Memory B cell (primary cell): Measurements from ENCODE around the gene ELP6.
A peak's percentile ranks its signal among the peaks of the same experiment; 100 is the strongest.
"Not testable (repeated sequence)": the region's sequence is repeated elsewhere in the genome, so short reads cannot be mapped to it uniquely, and the experiment has no call there.

ENCODE experiments used
- ATAC-seq: fragments of 150-1000 bp; cut with Tn5 transposase; 2 replicates; pipeline ENCODE4 v1.10.0; 2021; ENCODE audit warnings: low read depth, mild to moderate bottlenecking, moderate library complexity
- DNase-seq, 2 donors: peaks; one replicate each; pipeline ENCODE4 v3.0.0; 2022; ENCODE audit warnings: low spot score in 2 of 2
- H3K27ac Mint-ChIP-seq: one replicate; pipeline ENCODE4 v1.8.0; 2022; ENCODE audit warnings: mild to moderate bottlenecking, moderate library complexity, mixed read lengths
- H3K27me3 Mint-ChIP-seq: one replicate; pipeline ENCODE4 v1.8.0; 2022; ENCODE audit warnings: mixed read lengths
- H3K36me3 Mint-ChIP-seq: one replicate; pipeline ENCODE4 v1.8.0; 2022; ENCODE audit warnings: mild to moderate bottlenecking, mixed read lengths
- H3K4me1 Mint-ChIP-seq: one replicate; pipeline ENCODE4 v1.8.0; 2022; ENCODE audit warnings: mixed read lengths
- H3K4me3 Mint-ChIP-seq: one replicate; pipeline ENCODE4 v1.8.0; 2022; ENCODE audit warnings: mild to moderate bottlenecking, moderate library complexity, mixed read lengths
- H3K9me3 Mint-ChIP-seq: one replicate; pipeline ENCODE4 v1.8.0; 2022; ENCODE audit warnings: mixed read lengths

Gene ELP6

GRCh38 chr3:47491186-47491585 is 22.3 kb downstream of the ELP6 start:
- ATAC-seq (peak; percentile 38), DNase-seq (no peak)
- H3K36me3 Mint-ChIP-seq = peaks cover 10% of the 10 kb centered on the region
- peak overlapping the region; percentile 60 for H3K27ac Mint-ChIP-seq
- no peaks in the 10 kb centered on the region for H3K9me3 Mint-ChIP-seq
- H3K4me1 Mint-ChIP-seq = peaks cover 9% of the 10 kb centered on the region
- no peak overlapping the region for H3K4me3 Mint-ChIP-seq
- H3K27me3 Mint-ChIP-seq = no peaks in the 10 kb centered on the region

GRCh38 chr3:47487265-47487664 is 26.2 kb downstream of the ELP6 start:
- DNase-seq (no peak), ATAC-seq (no peak)
- H3K36me3 Mint-ChIP-seq = peaks cover 6% of the 10 kb centered on the region
- H3K27ac Mint-ChIP-seq = no peak overlapping the region
- H3K4me1 Mint-ChIP-seq = peaks cover 7% of the 10 kb centered on the region
- H3K4me3 Mint-ChIP-seq = no peak overlapping the region
- no peaks in the 10 kb centered on the region for H3K9me3 Mint-ChIP-seq
- H3K27me3 Mint-ChIP-seq = no peaks in the 10 kb centered on the region

GRCh38 chr3:47485812-47486211 is 27.7 kb downstream of the ELP6 start:
- Mint-ChIP-seq H3K4me1 (peaks cover 3% of the 10 kb centered on the region), H3K27me3 (no peaks in the 10 kb centered on the region), H3K4me3 (no peak overlapping the region), H3K36me3 (peaks cover 6% of the 10 kb centered on the region), H3K27ac (no peak overlapping the region), H3K9me3 (no peaks in the 10 kb centered on the region)
- DNase-seq = no peak
- ATAC-seq = no peak

- H3K36me3 Mint-ChIP-seq = peaks cover 2% of the 10 kb centered on the region
- ATAC-seq (no peak), DNase-seq (no peak)
- H3K27ac Mint-ChIP-seq = no peak overlapping the region
- no peaks in the 10 kb centered on the region for H3K27me3 Mint-ChIP-seq
- H3K4me1 Mint-ChIP-seq = peaks cover 3% of the 10 kb centered on the region
- no peaks in the 10 kb centered on the region for H3K9me3 Mint-ChIP-seq
- no peak overlapping the region for H3K4me3 Mint-ChIP-seq
These were observed 31.1 kb downstream of the ELP6 start for GRCh38 chr3:47482366-47482765.

- DNase-seq, H3K9me3 Mint-ChIP-seq, H3K27ac Mint-ChIP-seq, H3K4me3 Mint-ChIP-seq, H3K27me3 Mint-ChIP-seq, H3K36me3 Mint-ChIP-seq, ATAC-seq, H3K4me1 Mint-ChIP-seq: not testable (repeated sequence)
These were observed 31.7 kb downstream of the ELP6 start for GRCh38 chr3:47481763-47482162.

GRCh38 chr3:47480267-47480666 is 33.2 kb downstream of the ELP6 start:
- not testable (repeated sequence) for H3K27ac Mint-ChIP-seq, ATAC-seq, H3K9me3 Mint-ChIP-seq, H3K4me1 Mint-ChIP-seq, DNase-seq, H3K36me3 Mint-ChIP-seq, H3K4me3 Mint-ChIP-seq, H3K27me3 Mint-ChIP-seq

- ATAC-seq = no peak
- no peak overlapping the region for H3K4me3 Mint-ChIP-seq
- peaks cover 6% of the 10 kb centered on the region for H3K4me1 Mint-ChIP-seq
- H3K9me3 Mint-ChIP-seq = no peaks in the 10 kb centered on the region
- no peak for DNase-seq
- no peaks in the 10 kb centered on the region for H3K27me3 Mint-ChIP-seq
- H3K36me3 Mint-ChIP-seq = no peaks in the 10 kb centered on the region
- no peak overlapping the region for H3K27ac Mint-ChIP-seq
These were observed 33.7 kb downstream of the ELP6 start for GRCh38 chr3:47479826-47480160.

- DNase-seq (no peak), ATAC-seq (no peak)
- Mint-ChIP-seq H3K4me3 (peak overlapping the region; percentile 11), H3K27ac (no peak overlapping the region), H3K9me3 (no peaks in the 10 kb centered on the region), H3K27me3 (no peaks in the 10 kb centered on the region), H3K36me3 (no peaks in the 10 kb centered on the region), H3K4me1 (peaks cover 18% of the 10 kb centered on the region)
These were observed 35.5 kb downstream of the ELP6 start for GRCh38 chr3:47478022-47478421.

GRCh38 chr3:47476644-47477199 is 36.8 kb downstream of the ELP6 start:
- H3K4me1 Mint-ChIP-seq = peaks cover 19% of the 10 kb centered on the region

GRCh38 chr3:47476330-47476626 is 37.2 kb downstream of the ELP6 start:
- DNase-seq (no peak), ATAC-seq (no peak)
- no peaks in the 10 kb centered on the region for H3K36me3 Mint-ChIP-seq
- no peaks in the 10 kb centered on the region for H3K27me3 Mint-ChIP-seq
- no peaks in the 10 kb centered on the region for H3K9me3 Mint-ChIP-seq
- H3K4me3 Mint-ChIP-seq = peak overlapping the region; percentile 91
- peaks cover 19% of the 10 kb centered on the region for H3K4me1 Mint-ChIP-seq
- H3K27ac Mint-ChIP-seq = peak overlapping the region; percentile 92

More at GRCh38 chr3:47476644-47477199, 36.8 kb downstream of the ELP6 start:
- Mint-ChIP-seq H3K9me3 (no peaks in the 10 kb centered on the region), H3K27ac (peak overlapping the region; percentile 92), H3K27me3 (no peaks in the 10 kb centered on the region), H3K36me3 (no peaks in the 10 kb centered on the region), H3K4me3 (peak overlapping the region; percentile 59)
- ATAC-seq = no peak
- DNase-seq = no peak

- Mint-ChIP-seq H3K27ac (peak within 1 kb of the TSS; percentile 92), H3K27me3 (no peaks in the 10 kb centered on the region), H3K4me1 (peaks cover 22% of the 10 kb centered on the region), H3K4me3 (peak within 1 kb of the TSS; percentile 91), H3K9me3 (no peaks in the 10 kb centered on the region), H3K36me3 (no peaks in the 10 kb centered on the region)
- DNase-seq = peak; percentile 96 to 99
- ATAC-seq = peak; percentile 92
These were observed 37.8 kb downstream of the ELP6 start, which contains the start of gene SCAP for GRCh38 chr3:47475570-47476329. SCAP (minus strand) TSS chr3:47475941; CDS start chr3:47442993, 32,948 bp downstream.

- peak overlapping the region; percentile 92 for H3K27ac Mint-ChIP-seq
- H3K36me3 Mint-ChIP-seq = no peaks in the 10 kb centered on the region
- H3K27me3 Mint-ChIP-seq = no peaks in the 10 kb centered on the region
- H3K9me3 Mint-ChIP-seq = no peaks in the 10 kb centered on the region
- H3K4me1 Mint-ChIP-seq = peaks cover 23% of the 10 kb centered on the region
- ATAC-seq = peak; percentile 31
- DNase-seq = no peak
- H3K4me3 Mint-ChIP-seq = peak overlapping the region; percentile 91
These were observed 38.4 kb downstream of the ELP6 start for GRCh38 chr3:47475029-47475569.

GRCh38 chr3:47473391-47473790 is 40.1 kb downstream of the ELP6 start:
- ATAC-seq = no peak

GRCh38 chr3:47469616-47470015 is 43.9 kb downstream of the ELP6 start:
- Mint-ChIP-seq H3K36me3 (peaks cover 18% of the 10 kb centered on the region), H3K9me3 (no peaks in the 10 kb centered on the region), H3K27me3 (no peaks in the 10 kb centered on the region), H3K27ac (no peak overlapping the region), H3K4me3 (no peak overlapping the region), H3K4me1 (peaks cover 22% of the 10 kb centered on the region)
- ATAC-seq (no peak), DNase-seq (no peak)

More at GRCh38 chr3:47473391-47473790, 40.1 kb downstream of the ELP6 start:
- Mint-ChIP-seq H3K4me3 (no peak overlapping the region), H3K4me1 (peaks cover 24% of the 10 kb centered on the region), H3K27ac (no peak overlapping the region), H3K9me3 (no peaks in the 10 kb centered on the region), H3K27me3 (no peaks in the 10 kb centered on the region), H3K36me3 (peaks cover 1% of the 10 kb centered on the region)
- no peak for DNase-seq

- H3K9me3 Mint-ChIP-seq, DNase-seq, H3K4me3 Mint-ChIP-seq, H3K27ac Mint-ChIP-seq, H3K27me3 Mint-ChIP-seq, ATAC-seq: not testable (repeated sequence)
- Mint-ChIP-seq H3K4me1 (peaks cover 14% of the 10 kb centered on the region), H3K36me3 (peaks cover 18% of the 10 kb centered on the region)
These were observed 45.2 kb downstream of the ELP6 start for GRCh38 chr3:47468315-47468714.
